K562 treated with DMSO at 1 percent for 24 hours (cell line): ENCODE results near the gene CYYR1. TPM values are rescaled to one million over a fixed set of nuclear protein-coding genes. Genes with fewer than 3 reads are reported as not detected.

ENCODE experiments used
- total RNA-seq: library from RNA; unstranded; fragments of 300-600 nt; gene quantifications from 2 replicates; pipeline ENCODE4 v1.2.3, GENCODE V29; 2022; ENCODE audit warnings: low read depth; ENCODE audit not compliant: insufficient read depth

CYYR1 gene
- total RNA-seq, result not detected in 2 replicates

DNA sequence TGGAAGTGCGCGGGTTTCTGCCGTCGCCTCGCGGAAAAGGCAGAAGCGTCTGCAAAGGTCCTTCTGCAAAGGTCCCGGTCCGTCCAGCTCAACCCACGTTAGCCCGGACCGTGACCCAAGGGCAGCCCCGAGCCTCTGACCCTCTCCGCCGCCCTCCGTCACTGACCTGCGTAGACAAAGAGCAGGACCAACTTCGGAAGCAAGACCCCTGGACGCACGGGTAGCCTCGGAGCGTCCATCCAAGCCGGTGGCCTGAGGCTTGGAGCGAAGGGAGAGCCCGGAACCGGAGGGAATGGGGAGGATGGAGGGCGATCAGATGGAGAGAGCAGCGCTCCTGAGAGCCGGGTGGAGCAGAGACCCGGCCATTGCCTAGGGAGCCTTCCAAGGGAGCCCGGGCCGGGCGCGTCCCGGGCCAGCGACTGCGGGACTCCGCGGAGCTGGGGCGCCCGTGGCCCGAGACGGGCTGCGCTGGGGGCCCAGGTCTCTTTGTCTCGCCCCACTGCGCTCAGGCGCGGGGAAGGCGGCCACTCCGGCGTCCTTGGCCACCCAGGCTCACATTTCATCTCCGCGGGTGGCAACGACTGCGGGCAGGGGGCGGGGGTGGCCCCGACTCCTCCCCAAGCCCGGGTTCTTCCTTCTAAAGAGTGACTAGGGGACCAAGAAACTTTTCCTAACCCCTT, at the start of gene CYYR1:
CYYR1 (minus strand) TSS at position 585 of the 680 bp plus-strand sequence; CDS start at position 239, 346 bp downstream.

